ENCODE results near the gene PIGU.
"Not testable (repeated sequence)": the region's sequence is repeated elsewhere in the genome, so short reads cannot be mapped to it uniquely, and the experiment has no call there.

GRCh38 chr20:34661811-34662210, 15.1 kb downstream of the PIGU start:
- TF ChIP-seq CTCF, POLR2A (IDR thresholded peaks at IDR 0.05): not testable (repeated sequence)

All from lower leg skin (tissue), 3 donors.